ENCODE results near the gene PRADC1.

The PRADC1 gene

GRCh38 chr2:73258186-73258912 is 25.3 kb upstream of the PRADC1 start:
- no peak for DNase-seq

DNA sequence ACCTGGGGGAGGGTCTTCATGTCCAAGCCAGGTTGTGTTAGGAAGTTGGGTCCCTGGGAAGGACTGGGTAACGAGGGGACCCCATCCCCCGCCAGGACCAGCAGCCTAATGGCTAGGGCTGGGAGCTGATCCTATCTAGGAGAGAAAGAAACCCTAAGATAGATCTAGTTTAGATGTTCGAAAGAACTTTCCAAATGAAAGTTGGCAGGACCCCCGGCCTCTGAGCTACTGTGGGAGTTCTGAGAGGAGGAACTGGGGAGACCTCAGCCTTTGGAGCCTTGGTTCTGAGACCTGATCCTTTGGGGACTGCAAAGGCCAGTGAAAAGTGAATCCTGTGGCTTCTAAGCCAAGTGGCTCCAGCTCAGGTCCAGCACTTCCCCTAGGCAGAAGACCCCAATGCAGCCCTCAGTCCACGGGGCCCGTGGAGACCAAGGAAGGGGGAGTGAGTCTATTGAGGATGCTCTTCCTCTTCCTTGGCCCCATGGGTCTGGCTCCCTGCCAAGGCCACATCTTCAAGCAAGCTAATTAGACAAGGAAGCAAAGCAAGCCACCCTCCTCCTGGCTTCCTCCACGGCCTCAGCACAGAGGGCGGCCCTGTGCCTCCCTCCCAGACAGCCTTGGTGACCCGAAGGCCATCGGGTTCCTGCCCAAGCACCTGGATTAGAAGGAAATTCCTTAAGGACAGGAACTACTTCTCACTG is 24.5 kb upstream of the PRADC1 start:
- no peak for DNase-seq

- no peak for DNase-seq
These were observed 24.0 kb upstream of the PRADC1 start for GRCh38 chr2:73257021-73257420.

- DNase-seq, result no peak
These were observed 23.5 kb upstream of the PRADC1 start for GRCh38 chr2:73256618-73256922.

DNA sequence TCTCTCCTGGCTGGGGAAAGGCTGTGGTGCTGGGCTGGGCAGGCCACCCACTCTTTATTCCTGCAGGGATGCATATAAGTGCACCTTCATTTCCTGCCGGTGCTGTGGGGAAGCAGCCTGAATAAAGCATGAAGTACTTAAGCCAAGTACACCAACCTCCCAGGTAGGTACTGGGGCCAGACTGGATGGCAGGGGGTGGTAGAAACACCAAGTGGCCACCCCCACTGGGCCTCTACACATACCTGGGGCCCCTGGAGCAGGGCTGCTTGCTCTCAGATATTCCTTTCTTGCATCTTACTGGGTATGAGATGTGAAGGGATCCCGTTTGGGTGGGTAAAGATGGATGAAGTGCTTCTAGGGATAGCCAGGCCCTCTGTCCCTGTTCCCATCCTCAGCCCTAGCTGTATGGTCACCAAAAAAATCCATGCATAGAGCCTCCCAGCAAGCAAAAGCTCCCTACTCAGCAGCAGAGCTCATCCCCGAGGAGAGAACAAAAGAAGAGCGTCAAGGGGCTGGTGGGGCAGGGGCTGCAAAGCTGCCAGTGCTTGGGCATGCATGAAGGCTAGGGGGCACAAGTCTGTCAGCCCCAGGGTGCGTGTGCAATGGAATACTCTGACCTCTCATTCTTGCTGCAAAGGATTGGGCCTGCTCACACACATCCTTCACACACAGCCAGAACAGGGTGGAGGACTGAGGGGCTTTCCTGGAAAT is 23.0 kb upstream of the PRADC1 start:
- no peak for DNase-seq

- no peak for DNase-seq
These were observed 22.1 kb upstream of the PRADC1 start for GRCh38 chr2:73255007-73255644.

GRCh38 chr2:73254343-73255006 is 21.4 kb upstream of the PRADC1 start:
- DNase-seq, result no peak

DNA sequence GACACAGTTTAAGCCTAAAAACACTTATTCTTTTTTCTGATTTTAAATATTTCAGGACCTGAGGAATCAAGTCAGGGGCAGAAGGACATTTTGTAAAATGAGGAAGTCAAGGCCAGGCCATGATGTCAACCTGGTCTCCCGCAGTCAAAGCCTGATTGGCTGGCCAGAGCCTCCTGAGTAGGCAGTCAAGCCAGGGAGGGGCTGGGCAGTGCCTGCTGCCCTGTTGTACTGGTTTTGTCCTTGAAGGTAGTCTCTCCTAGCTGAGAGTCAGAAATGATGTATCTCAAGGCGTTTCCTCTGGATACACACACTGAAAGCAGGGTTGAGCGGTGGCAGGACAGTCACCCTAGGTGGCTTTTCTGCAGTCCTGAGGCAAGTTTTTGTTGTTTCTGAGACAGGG is 20.9 kb upstream of the PRADC1 start:
- DNase-seq, result no peak

GRCh38 chr2:73253400-73253799 is 20.4 kb upstream of the PRADC1 start:
- no peak for DNase-seq

GRCh38 chr2:73252238-73253027 is 19.4 kb upstream of the PRADC1 start:
- no peak for DNase-seq

DNA sequence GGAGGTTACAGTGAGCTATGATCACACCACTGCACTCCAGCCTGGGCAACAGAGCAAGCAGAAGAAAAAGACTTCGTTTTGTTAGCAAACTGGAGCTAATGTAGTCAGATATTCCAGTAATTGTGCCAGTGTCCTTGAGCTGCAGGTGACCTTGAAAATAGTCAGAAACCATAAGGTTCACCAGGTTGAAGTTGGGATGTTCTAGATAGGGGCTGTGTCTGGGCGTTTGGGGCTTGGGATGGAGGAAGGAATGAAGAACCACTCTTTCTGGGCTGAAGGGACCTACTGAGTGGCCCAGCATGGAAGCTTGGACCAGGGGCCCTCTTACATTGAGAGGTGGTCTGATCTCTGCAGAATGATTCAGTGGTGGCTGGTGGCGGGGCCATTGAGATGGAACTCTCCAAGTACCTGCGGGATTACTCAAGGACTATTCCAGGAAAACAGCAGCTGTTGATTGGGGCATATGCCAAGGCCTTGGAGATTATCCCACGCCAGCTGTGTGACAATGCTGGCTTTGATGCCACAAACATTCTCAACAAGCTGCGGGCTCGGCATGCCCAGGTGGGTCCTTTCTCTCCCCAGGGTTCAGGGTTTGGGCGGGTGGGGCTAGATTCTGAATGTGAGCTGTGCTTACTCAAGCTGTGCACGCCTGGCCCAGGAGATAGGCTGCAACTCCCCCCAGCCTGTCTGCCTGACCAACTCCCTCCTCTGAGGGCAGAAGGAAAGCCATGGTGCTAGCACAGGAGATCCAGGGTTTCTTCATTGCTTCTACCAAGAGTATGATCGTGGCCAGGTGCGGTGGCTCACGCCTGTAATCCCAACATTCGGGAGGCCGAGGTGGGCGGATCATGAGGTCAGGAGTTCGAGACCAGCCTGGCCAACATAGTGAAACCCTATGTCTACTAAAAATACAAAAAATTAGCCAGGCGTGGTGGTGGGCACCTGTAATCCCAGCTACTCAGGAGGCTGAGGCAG is 18.1 kb upstream of the PRADC1 start:
- DNase-seq, result no peak

DNA sequence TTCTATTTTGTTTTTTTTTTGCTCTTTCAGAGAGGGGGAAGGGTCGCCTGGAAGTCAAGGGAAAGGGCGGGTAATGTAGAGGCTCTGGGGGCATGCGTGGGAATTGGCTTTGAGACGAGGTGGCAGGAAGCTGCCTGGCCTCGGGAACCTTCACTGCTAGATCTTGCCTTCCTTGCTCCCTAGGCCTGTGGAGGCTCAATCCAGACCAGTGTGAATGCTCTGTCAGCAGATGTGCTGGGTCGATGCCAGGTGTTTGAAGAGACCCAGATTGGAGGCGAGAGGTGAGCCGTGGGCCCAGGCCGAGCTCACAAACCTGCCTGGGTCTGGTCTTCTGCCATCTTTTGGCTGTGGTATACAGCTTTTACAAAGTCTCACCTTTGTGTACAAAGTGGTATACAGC is 16.6 kb upstream of the PRADC1 start:
- DNase-seq, result no peak

- DNase-seq, result no peak
These were observed 13.8 kb upstream of the PRADC1 start for GRCh38 chr2:73246850-73247249.

GRCh38 chr2:73244580-73244979 is 11.5 kb upstream of the PRADC1 start:
- no peak for DNase-seq

GRCh38 chr2:73243884-73244570 is 11.0 kb upstream of the PRADC1 start:
- DNase-seq, result no peak

GRCh38 chr2:73239776-73240175 is 6.7 kb upstream of the PRADC1 start:
- no peak for DNase-seq

- no peak for DNase-seq
These were observed 5.9 kb upstream of the PRADC1 start for GRCh38 chr2:73238976-73239375.

DNA sequence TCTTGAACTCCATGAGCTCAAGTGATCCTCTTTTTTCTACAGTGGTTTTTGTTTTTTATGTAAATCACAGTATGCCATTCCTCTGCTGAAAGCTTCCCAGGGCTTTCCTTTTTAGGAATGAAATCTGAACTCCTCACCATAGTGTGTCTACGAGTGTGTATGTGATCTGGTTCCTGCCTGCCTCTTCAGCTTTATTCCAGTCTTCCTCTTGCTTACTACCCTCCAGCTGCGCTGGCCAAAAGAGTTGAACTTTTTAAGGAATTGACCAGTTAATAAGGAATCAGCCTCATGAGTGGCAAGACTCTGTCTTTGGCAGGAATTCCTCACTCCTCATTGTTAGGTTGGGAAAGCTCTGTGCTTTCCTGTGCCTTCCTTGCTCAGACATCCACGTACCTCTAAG is 5.1 kb upstream of the PRADC1 start:
- no peak for DNase-seq

- no peak for DNase-seq
These were observed 4.1 kb upstream of the PRADC1 start for GRCh38 chr2:73237168-73237567.

- DNase-seq, result no peak
These were observed 2.4 kb upstream of the PRADC1 start for GRCh38 chr2:73235315-73236028.
